ENCODE results near the gene NTMT2. TPM values are rescaled to one million over a fixed set of nuclear protein-coding genes. Genes with fewer than 3 reads are reported as not detected.
"Not testable (repeated sequence)": the region's sequence is repeated elsewhere in the genome, so short reads cannot be mapped to it uniquely, and the experiment has no call there.

NTMT2 gene
- total RNA-seq, 2 experiments from 2014 or later = not detected

DNA sequence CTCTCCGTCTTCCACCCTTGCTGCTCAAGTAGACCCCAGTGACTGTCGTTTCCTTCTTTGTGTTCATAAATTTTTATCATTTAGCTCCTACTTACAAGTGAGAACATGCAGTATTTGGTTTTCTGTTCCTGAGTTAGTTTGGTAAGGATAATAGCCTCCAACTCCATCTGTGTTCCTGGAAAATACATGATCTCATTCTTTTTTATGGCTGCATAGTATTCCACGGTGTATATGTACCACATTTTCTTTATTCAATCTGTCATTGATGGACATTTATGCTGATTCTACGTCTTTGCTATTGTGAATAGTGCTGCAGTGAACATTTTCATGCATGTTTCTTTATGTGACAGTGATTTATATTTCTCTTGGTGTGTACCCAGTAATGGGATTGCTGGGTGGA lies 24.8 kb downstream of the NTMT2 start:
- H3K4me1 Mint-ChIP-seq; H3K4me3 Mint-ChIP-seq; H3K36me3 Mint-ChIP-seq; H3K27me3 Mint-ChIP-seq; DNase-seq; H3K27ac Mint-ChIP-seq; ATAC-seq; H3K9me3 Mint-ChIP-seq (ENCODE audit: low read depth): not testable (repeated sequence)
- CTCF ChIA-PET = interaction anchor here (0.6 kb wide), 1 partner anchor 11 kb away, joined by 5 read pairs; no protein-coding TSS in a partner anchor

DNA sequence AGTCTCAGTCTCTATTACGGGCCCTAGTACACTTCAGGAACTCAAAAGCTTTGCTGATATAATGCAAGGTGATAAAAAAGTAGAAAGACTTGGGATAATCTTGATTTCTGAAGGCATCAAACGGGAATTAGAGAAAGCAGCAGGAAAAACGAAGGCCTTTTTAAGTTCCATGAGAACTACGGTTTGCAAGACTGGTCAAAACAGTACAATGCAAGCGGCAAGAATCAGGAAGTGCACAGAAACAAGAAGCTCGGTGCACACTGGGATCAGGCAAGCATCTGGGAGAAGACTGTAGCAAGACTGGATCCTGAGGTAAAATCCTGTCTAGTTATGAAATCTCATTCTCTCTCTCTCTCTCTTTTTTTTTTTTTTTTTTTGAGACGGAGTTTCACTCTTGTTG lies 28.6 kb downstream of the NTMT2 start:
- DNase-seq (no peak), ATAC-seq (no peak)
- H3K4me1 Mint-ChIP-seq = peaks cover 1% of the 10 kb centered on the region
- H3K4me3 Mint-ChIP-seq = no peak overlapping the region
- H3K36me3 Mint-ChIP-seq = no peaks in the 10 kb centered on the region
- no peaks in the 10 kb centered on the region for H3K27me3 Mint-ChIP-seq
- H3K27ac Mint-ChIP-seq = no peak overlapping the region
- H3K9me3 Mint-ChIP-seq (ENCODE audit: low read depth) = peaks cover 5% of the 10 kb centered on the region
- CTCF ChIA-PET = interaction anchor here (1.3 kb wide), 1 partner anchor 8 kb away, joined by 3 read pairs; no protein-coding TSS in a partner anchor

DNA sequence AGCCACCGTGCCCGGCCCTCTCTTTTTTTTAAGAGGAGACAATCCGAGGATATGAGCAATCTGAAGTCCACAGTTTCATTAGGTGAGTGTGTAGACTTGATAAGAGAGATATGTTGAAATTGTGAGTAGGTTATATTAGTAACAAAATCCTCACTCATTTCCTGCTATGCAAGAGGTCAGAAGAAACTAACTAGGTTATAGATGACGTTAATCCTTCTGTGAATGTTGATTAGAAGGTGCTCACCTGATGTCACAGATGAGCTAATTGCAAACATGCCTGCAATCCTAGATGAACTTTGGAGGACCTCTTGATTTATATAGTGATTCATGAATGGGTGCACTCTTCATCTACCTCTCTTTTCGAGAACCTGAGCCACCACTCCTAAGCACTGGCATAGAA lies 29.3 kb downstream of the NTMT2 start:
- H3K9me3 Mint-ChIP-seq (ENCODE audit: low read depth) = peaks cover 5% of the 10 kb centered on the region
- no peak for DNase-seq
- H3K27me3 Mint-ChIP-seq = no peaks in the 10 kb centered on the region
- H3K36me3 Mint-ChIP-seq = no peaks in the 10 kb centered on the region
- H3K4me1 Mint-ChIP-seq = peaks cover 1% of the 10 kb centered on the region
- H3K27ac Mint-ChIP-seq = no peak overlapping the region
- no peak for ATAC-seq
- CTCF ChIA-PET = no interaction called here
- H3K4me3 Mint-ChIP-seq = no peak overlapping the region

DNA sequence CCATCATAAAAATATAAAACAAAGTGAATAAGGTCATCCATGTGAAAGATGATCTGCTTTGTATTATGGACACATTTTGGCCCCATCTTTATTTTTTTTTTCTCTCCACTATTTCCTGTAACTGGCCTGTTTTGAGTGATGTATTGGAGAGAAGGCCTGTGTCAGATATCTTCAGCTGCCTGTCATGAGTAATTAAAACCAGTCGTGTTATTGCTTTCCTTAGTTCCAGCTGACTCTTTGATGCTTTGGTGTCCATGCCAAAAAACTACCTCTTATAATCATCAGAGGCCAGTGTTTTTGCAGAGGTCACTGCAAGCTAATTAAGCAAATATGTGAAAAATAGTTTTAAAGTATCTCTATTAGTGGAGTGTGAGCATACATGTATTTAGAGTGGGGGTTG lies 29.7 kb downstream of the NTMT2 start:
- H3K9me3 Mint-ChIP-seq (ENCODE audit: low read depth) = peaks cover 3% of the 10 kb centered on the region
- no peaks in the 10 kb centered on the region for H3K27me3 Mint-ChIP-seq
- no peaks in the 10 kb centered on the region for H3K36me3 Mint-ChIP-seq
- no peak overlapping the region for H3K4me3 Mint-ChIP-seq
- ATAC-seq (no peak), DNase-seq (no peak)
- CTCF ChIA-PET = no interaction called here
- H3K27ac Mint-ChIP-seq = no peak overlapping the region
- peaks cover 1% of the 10 kb centered on the region for H3K4me1 Mint-ChIP-seq

DNA sequence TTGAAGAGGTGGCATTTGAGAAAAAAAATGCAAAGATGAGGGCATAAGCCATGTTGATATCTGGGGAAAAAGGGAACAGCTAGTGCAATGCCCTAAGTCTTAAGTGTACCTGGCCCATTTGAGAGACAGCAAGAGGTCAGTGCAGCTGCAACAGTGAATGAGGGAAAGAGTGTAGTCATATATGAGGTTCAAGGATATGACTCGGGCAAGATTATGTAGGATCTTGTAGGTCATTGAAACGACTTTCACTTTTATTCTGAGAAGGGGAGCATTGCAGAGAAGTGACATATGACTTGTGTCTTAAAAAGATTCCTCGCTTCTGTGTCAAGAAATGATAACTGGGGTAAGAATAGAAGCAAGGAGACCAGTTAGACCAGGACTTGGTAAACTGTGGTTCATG lies 31.0 kb downstream of the NTMT2 start:
- DNase-seq (no peak), ATAC-seq (no peak)
- H3K4me1 Mint-ChIP-seq = peaks cover 1% of the 10 kb centered on the region
- CTCF ChIA-PET = no interaction called here
- no peaks in the 10 kb centered on the region for H3K27me3 Mint-ChIP-seq
- no peak overlapping the region for H3K4me3 Mint-ChIP-seq
- no peak overlapping the region for H3K27ac Mint-ChIP-seq
- H3K9me3 Mint-ChIP-seq (ENCODE audit: low read depth) = no peaks in the 10 kb centered on the region
- no peaks in the 10 kb centered on the region for H3K36me3 Mint-ChIP-seq

DNA sequence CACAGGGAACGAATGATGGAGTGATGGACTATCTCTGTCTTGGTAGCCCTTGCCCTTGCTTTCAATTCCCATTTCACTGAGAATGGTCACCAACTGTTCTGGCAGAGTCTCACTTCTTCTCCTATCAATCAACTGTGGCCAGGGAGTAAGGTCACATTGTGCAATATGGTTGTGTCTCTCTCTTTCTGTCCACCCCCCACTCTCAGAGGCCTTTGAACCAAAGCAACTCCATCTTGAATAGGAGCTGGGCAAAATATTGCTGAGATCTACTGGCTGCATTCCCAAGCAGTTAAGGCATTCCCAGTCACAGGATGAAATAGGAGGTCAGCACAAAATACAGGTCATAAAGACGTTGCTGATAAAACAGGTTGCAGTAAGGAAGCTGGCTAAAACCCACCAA lies 36.7 kb downstream of the NTMT2 start:
- no peak for ATAC-seq
- Mint-ChIP-seq H3K36me3 (no peaks in the 10 kb centered on the region), H3K27me3 (peaks cover 2% of the 10 kb centered on the region), H3K4me1 (no peaks in the 10 kb centered on the region), H3K9me3 (ENCODE audit: low read depth) (no peaks in the 10 kb centered on the region), H3K27ac (no peak overlapping the region), H3K4me3 (no peak overlapping the region)
- DNase-seq = no peak
- CTCF ChIA-PET = interaction anchor here (1.0 kb wide), 1 partner anchor 9 kb away, joined by 3 read pairs; no protein-coding TSS in a partner anchor

DNA sequence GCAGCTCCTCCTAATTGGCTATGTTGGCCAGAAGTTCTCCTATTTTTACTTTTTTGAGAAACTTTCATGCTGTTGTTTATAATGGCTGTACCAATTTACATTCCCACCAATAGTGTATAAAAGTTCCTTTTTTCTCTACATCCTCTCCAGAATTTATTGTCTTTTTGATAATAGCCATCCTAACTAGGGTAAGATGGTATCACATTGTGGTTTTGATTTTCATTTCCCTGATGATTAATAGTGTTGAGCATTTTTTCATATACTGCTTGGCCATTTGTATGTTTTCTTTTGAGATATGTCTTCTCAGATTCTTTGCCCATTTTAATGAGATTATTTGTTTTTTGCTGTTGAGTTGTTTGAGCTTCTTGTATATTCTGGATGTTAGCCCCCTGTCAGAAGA lies 46.8 kb downstream of the NTMT2 start:
- H3K9me3 Mint-ChIP-seq (ENCODE audit: low read depth) = no peaks in the 10 kb centered on the region
- H3K27me3 Mint-ChIP-seq = peaks cover 20% of the 10 kb centered on the region
- CTCF ChIA-PET = no interaction called here
- H3K27ac Mint-ChIP-seq = no peak overlapping the region
- no peak for ATAC-seq
- H3K4me3 Mint-ChIP-seq = no peak overlapping the region
- H3K36me3 Mint-ChIP-seq = no peaks in the 10 kb centered on the region
- no peak for DNase-seq
- H3K4me1 Mint-ChIP-seq = no peaks in the 10 kb centered on the region

DNA sequence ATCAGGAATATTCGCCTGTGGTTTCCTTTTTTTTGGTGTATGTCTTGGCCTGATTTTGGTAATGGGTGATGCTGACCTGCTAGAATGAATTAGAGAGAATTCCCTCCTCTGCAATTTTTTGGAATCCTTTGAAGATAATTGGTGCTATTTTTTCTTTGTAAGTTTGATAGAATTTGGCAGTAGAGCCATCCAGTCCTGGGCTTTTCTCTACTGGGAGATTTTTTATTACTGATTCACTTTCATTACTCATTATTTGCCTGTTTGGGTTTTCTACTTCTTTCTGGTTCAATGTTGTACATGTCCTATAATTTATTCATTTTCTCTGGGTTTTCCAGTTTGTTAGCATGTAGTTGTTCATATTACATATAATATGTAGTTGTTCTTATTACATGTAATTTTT lies 48.7 kb downstream of the NTMT2 start:
- Mint-ChIP-seq H3K4me3 (no peak overlapping the region), H3K9me3 (ENCODE audit: low read depth) (no peaks in the 10 kb centered on the region), H3K4me1 (no peaks in the 10 kb centered on the region), H3K27ac (no peak overlapping the region), H3K36me3 (no peaks in the 10 kb centered on the region), H3K27me3 (peaks cover 24% of the 10 kb centered on the region)
- ATAC-seq (no peak), DNase-seq (no peak)
- CTCF ChIA-PET = no interaction called here

DNA sequence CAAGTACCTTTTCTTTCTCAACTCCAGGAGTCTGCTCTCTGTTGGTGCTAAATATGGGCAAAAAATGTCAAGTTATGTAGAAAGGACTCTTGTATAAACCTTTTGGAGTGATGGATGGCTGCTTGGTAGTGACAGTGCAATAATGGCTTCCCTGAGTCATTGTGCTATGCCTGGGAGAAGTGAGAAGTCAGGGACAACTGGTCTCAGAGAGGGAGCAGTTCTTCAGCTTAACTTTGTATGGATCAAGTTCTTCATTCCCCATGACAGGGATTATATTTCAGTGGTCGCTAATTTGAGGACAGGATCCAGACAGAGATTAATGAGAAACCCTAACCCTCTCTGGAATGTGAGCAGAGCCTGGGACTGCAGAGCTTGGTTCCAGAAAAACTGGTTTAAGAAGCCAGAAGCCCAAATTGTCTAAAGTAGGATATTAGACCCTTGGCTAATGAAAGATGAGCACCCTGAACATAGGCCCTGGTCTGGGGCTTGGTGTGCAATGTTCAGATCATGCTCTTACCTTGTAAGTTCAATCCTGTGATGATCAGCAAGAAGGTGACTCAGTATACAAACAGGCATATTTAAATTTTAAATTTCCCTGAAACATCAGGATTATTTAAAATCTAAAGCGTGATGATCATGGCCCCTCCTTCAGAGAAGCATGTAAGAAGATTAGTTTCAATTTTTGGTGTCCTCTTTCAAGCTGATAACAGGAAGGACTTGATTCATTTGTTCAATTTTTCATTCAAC lies 50.9 kb downstream of the NTMT2 start:
- Mint-ChIP-seq H3K4me3 (no peak overlapping the region), H3K36me3 (no peaks in the 10 kb centered on the region), H3K9me3 (ENCODE audit: low read depth) (no peaks in the 10 kb centered on the region), H3K4me1 (no peaks in the 10 kb centered on the region), H3K27me3 (peaks cover 24% of the 10 kb centered on the region), H3K27ac (no peak overlapping the region)
- DNase-seq (no peak), ATAC-seq (no peak)
- CTCF ChIA-PET = no interaction called here

DNA sequence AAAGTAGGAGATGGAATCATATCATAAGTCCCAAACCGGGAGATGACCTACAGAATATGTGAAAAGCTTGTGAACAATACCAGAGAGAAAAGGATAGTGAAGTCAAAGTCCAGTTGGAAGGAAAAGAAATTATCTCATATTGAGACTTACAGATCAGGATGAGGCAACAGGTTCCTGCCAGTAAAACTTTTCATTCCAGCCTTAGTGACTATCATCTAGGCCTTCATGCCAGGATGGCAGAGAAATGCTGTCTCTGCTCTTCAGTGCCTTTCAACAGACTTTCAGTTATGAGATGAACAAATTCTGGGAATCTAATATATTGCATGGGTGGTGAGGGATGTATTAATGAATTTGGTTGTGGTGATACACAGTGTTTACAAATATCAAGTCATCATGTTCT lies 52.3 kb downstream of the NTMT2 start:
- Mint-ChIP-seq H3K4me3 (no peak overlapping the region), H3K4me1 (no peaks in the 10 kb centered on the region), H3K9me3 (ENCODE audit: low read depth) (no peaks in the 10 kb centered on the region), H3K27ac (no peak overlapping the region), H3K36me3 (no peaks in the 10 kb centered on the region), H3K27me3 (peaks cover 20% of the 10 kb centered on the region)
- no peak for ATAC-seq
- no peak for DNase-seq
- CTCF ChIA-PET = no interaction called here

DNA sequence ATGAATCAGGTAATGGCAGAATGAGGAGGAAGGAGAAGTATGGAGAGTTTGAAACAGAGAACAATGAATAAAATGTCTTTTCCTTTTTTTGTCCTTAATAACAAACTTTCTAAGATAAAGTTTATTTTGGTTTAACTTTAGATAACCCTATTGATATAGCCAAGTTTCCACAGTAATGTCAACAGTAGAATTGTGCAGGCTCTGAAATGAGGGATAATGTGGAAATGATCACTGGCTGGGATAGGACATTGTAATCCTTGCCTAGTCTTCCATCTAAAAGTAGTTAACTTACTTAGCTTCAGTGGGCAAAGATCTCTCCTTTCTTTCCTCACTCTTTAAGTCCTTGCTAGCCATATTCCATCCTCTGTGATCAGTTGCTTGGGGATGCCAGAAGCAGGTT lies 52.8 kb downstream of the NTMT2 start:
- H3K4me1 Mint-ChIP-seq = no peaks in the 10 kb centered on the region
- no peak for ATAC-seq

DNA sequence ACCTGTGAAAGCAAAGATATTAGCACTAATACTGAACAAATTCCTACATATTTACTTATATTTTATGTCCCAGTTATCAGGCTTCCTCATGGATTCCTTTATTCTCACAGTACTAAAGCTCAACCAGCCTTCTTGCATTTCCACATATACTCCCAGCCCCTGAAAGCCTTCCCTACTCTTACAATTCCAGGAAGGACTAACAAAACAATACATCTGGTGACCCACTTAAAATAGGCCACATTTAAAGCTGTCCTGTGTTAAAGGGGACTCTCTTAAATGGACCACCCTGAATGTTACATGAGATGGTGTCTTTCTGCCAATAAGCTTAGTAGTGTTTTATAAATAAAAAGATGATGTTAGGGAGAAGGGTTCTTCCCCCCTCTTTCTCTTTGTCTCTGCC lies 54.4 kb downstream of the NTMT2 start:
- Mint-ChIP-seq H3K4me3 (no peak overlapping the region), H3K27me3 (peaks cover 22% of the 10 kb centered on the region), H3K36me3 (no peaks in the 10 kb centered on the region), H3K27ac (no peak overlapping the region), H3K4me1 (no peaks in the 10 kb centered on the region), H3K9me3 (ENCODE audit: low read depth) (no peaks in the 10 kb centered on the region)
- no peak for ATAC-seq
- no peak for DNase-seq
- CTCF ChIA-PET = no interaction called here

More for the DNA sequence above, 52.8 kb downstream of the NTMT2 start:
- no peaks in the 10 kb centered on the region for H3K36me3 Mint-ChIP-seq
- CTCF ChIA-PET = no interaction called here
- no peak overlapping the region for H3K27ac Mint-ChIP-seq
- H3K9me3 Mint-ChIP-seq (ENCODE audit: low read depth) = no peaks in the 10 kb centered on the region
- no peak overlapping the region for H3K4me3 Mint-ChIP-seq
- DNase-seq = no peak
- H3K27me3 Mint-ChIP-seq = peaks cover 20% of the 10 kb centered on the region

DNA sequence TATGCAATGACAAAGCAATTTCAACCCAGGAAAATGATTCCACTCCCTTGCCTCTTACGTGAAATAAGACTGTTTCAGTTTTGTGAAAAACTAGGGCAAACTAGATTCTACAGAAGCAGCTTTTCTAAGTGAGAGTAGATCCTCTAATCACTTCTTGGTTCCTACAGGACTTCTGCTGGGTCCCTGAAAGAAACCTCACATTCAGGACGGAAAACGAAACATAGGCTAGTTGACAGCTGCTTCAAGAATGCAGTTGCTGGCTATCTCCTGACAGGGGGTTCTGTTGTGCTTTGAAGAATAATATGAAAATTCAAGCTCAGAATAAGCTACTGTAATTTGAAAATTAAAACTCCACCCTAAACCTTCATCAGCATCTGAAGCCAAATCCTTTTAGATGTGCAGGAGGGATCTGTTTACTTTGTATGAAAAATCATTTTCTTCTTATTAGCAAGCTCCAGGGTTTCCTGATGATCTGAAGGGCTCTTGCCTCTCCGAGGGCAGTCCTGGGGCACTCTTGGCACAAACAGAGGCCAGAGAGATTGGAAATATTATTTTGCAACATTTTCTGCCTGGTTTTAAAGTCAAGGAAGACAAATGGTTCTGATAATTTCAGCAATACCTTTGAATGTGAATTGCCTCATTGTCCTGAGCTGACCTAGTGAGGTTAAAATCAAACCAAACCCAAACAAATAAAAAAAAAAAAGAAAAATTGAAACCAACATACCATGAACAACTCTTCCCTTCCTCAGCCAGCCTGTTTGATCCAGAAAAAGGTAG lies 55.0 kb downstream of the NTMT2 start:
- no peak overlapping the region for H3K27ac Mint-ChIP-seq
- CTCF ChIA-PET = no interaction called here

DNA sequence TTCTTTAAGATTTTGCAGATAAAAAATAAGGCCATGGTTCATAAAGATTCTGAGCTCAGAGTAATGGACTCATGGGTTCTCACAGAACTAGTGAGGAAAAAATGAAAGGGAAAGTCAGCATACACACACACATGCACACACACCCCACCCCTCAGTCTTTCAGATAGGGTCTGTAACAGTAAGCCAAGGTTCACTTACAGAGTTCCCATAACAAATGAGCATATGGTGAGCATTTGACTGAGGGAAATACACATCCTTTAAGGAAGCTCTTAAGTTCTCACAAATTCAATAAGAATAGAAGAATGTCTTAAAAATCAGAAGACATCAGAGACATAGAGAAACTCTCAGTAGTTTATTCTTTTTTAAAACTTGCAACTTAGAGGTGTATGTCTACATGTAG lies 57.9 kb downstream of the NTMT2 start:
- Mint-ChIP-seq H3K27me3 (peaks cover 7% of the 10 kb centered on the region), H3K36me3 (no peaks in the 10 kb centered on the region), H3K9me3 (ENCODE audit: low read depth) (no peaks in the 10 kb centered on the region), H3K4me1 (no peaks in the 10 kb centered on the region), H3K4me3 (no peak overlapping the region), H3K27ac (no peak overlapping the region)
- no peak for DNase-seq
- ATAC-seq = no peak
- CTCF ChIA-PET = no interaction called here

More for the DNA sequence above, 55.0 kb downstream of the NTMT2 start:
- ATAC-seq (no peak), DNase-seq (no peak)
- Mint-ChIP-seq H3K4me1 (no peaks in the 10 kb centered on the region), H3K4me3 (no peak overlapping the region), H3K27me3 (peaks cover 22% of the 10 kb centered on the region), H3K9me3 (ENCODE audit: low read depth) (no peaks in the 10 kb centered on the region), H3K36me3 (no peaks in the 10 kb centered on the region)
